Left renal pelvis (tissue), 4 donors: ENCODE measurements around the gene HMCN2. TPM values are rescaled to one million over a fixed set of nuclear protein-coding genes. Genes with fewer than 3 reads are reported as not detected.

Source experiments
- DNase-seq, 4 donors: peaks; one replicate each; pipeline ENCODE4 v3.0.0-alpha.2; 2013; ENCODE audit warnings: low read depth in 4 of 4, low spot score in 3 of 4
- polyA plus RNA-seq, 4 donors: library from polyadenylated mRNA; unstranded; fragments of 120-200 nt; gene quantifications; one replicate each; pipeline ENCODE4 v1.2.1, GENCODE V29; 2013; ENCODE audit not compliant: insufficient read length in 4 of 4

Gene HMCN2
- polyA plus RNA-seq, 4 donors, result 0.40 to 1.7 (median 1.1) TPM

GRCh38 chr9:130458804-130459067 is 193.2 kb downstream of the HMCN2 start:
- no peak for DNase-seq

DNA sequence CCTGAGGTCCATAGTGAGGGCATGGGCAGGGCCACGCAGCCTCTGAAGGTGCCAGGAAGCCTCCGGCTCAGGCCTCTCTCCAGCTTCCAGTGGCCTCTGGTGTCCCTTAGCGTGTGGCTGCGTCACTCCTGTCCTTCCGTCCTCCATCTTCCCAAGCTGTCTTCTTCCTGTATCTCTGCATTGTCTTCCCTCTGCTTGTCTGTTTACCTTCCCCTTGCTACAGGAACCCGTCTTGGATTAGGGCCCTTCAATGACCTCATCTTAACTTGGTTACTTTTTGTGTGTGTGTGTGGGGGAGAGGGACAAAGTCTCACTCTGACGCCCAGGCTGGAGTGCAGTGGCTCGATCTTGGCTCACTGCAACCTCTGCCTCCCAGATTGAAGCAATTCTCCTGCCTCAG is 193.6 kb downstream of the HMCN2 start:
- no peak for DNase-seq

- no peak for DNase-seq
These were observed 194.5 kb downstream of the HMCN2 start for GRCh38 chr9:130459941-130460669.

- no peak for DNase-seq
These were observed 195.7 kb downstream of the HMCN2 start for GRCh38 chr9:130461218-130461630.

- no peak for DNase-seq
These were observed 196.2 kb downstream of the HMCN2 start for GRCh38 chr9:130461731-130462130.

DNA sequence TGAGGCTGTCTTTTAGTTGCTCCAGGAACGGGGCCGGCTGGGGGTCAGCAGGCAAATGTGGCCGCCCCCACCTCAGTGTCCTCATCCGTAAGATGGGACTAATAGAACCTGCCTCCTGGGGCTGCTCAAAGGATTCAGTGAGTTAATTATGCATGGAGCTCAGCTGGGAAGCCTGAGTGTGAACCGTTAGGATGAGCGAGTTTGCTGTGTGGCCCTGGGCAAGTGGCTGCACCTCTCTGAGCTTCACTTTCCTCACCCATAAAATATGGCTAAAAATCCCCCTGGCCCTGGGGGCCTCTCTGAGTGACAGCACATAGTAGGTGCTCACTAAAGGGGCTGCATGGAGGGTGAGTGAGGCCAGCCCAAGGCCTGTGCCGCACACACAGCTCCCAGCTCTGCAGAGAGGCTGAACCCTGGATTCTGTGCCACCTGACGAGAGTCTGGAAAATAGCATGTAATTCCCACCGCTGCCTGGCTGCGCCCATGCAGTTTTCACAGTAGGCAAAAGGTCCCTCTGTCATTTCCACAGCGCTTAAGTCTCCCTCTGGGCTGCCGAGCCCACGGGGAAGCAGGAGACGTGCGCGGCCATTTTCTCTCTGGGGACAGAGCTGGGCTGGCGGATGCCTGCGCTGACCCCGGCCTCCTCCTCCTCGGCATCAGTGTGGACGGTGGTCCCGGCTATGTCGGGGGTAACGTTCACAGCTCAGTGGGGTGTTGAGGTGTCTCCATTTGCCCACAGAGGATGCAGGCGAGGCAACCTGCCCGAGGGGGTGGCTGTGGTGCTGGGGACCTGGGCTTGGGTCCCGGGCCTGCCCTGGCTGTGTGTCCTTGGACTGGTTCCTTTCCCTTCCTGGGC is 197.4 kb downstream of the HMCN2 start:
- no peak for DNase-seq

- DNase-seq, result no peak
These were observed 198.5 kb downstream of the HMCN2 start for GRCh38 chr9:130463763-130464745.

DNA sequence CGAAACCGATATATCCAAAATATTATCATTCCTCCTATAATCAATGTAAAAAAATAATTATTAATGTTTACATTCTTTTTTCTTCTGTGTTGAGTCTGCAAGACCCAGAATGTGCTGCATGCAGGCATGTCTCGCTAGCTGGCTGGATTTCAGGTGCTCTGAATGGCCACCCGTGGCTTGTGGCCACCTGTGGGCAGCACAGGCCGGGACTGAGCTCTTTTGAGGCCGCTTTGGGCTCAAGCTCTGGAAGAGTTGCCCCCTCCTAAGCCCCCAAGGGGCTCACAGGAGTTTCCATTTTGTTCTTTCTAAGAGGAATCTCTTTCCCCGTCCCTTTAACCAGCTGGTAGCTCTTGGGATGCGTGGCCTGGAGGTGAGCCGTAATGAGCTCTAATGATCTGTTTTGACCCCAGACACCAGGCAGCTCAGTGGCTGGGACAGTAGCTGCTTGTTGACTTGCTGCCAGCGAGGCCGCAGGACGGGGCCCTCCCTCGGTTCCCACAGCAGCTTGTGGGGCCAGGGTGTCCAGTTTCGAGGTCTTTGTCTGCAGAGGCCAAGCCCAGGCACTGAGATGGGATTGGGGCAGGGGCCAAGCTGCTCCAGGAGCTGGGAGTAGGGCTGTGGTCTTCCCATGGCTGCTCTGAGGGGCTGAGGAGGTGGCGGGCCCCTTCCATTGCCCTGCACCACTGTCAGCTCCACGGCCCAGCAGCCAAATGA is 200.0 kb downstream of the HMCN2 start:
- DNase-seq, result no peak

DNA sequence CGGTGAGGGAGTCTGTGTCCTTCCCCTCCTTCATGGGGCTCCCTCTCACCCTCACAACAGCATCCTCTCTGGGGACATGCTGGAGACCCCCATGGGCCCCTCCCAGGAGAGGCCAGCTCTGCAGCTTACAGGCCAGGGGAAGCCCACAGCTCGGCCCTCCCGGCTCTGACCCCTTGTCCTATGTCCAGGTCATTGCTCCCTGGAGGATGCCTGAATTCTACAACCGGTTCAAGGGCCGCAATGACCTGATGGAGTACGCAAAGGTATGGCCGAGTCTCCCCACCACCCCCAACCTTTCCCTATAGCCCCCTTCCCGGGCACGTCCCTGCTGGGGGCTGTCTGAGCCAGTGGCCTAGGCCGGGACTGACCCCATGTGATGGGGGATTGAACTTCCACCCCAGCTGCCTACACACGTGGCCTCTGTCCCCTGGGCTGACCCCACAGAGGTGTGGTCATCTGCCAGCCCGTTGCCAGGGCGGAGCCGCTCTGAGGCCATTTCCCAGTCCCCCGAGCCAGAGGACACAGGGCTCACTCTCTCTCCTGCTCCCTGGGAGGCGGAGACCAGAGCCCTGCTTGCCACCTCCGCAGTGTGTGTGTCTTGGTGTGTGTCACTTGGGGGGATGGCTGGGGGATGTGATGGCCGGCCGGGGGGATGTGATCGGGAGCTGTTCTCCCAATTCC is 201.1 kb downstream of the HMCN2 start:
- no peak for DNase-seq

GRCh38 chr9:130467316-130467715 is 201.8 kb downstream of the HMCN2 start:
- DNase-seq, result no peak

DNA sequence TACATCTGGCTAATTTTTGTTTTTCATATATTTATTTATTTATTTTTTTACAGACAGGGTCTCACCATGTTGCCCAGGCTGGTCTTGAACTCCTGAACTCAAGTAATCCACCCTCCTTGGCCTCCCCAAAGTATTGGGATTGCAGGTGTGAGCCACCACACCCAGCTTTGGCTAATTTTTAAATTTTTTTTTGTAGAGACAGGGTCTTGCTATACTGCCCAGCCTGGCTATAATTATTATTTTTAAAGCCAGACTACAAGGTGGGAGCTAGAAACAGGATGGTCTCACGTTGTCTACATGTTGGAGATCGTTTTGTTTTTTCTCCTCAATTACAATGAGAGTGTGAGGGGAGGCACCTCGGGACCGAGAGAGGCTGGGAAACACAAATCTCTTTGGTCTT is 203.0 kb downstream of the HMCN2 start:
- DNase-seq, result no peak

- no peak for DNase-seq
These were observed 204.7 kb downstream of the HMCN2 start for GRCh38 chr9:130470269-130470668.

GRCh38 chr9:130470950-130471349 is 205.4 kb downstream of the HMCN2 start:
- no peak for DNase-seq

DNA sequence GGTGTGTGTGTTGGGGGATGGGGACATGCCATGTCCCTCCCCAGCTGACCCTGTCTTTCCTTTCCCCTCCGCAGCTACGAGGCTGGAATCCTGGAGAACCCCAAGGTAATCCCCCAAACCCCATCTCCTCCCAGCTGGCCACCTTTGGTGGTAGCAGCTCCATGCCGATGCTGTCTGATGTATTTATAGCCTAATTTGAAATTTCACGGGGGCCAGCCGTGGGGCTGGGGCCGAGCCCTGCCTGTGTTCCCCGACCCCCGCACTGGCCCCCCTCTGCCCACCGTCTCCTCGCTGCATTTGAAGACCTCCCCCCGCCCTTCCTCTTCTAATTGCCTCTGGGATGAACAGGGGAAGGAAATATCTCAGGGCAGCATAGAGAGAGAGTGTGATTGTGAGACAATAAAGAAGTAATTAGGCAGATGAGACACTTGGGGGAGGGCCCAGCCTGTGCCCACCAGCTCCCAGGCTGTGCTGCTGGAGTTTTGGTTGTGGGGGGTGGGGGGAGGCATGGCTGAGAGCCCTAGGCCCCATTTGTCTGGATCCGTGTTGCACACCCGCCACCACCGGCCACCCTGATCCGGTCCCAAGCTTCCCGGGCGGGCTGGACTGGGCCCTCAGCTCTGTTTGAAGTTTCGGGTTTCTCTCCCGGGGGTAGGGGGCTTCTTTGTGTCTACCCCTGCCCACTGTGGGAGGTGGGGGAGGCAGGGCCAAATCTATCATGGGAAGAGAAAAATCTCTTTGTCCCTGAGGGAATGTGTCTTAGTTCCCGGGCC is 206.0 kb downstream of the HMCN2 start:
- DNase-seq, result no peak

GRCh38 chr9:130472184-130472705 is 206.7 kb downstream of the HMCN2 start:
- DNase-seq, result no peak

GRCh38 chr9:130473009-130473408 is 207.4 kb downstream of the HMCN2 start:
- DNase-seq, result no peak

DNA sequence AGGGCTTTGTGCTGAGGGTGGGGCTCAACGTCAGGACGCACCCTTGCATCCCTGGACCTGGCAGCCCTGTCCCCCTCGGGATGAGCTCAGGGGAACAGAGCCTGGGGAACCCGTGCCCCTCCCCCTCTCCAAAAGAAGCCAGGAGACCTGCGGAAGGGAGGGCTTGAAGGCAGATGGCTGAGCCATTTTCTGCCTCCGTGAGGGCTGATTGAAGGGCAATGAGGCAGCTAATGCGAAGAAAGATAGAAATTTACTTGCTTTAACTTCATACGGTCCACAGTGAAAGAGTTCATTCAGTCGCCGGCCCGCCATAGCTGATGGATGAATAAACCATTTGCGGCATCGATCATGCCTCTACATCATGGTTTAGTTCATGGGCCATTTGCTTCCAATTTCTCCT is 208.0 kb downstream of the HMCN2 start:
- DNase-seq, result no peak

- DNase-seq, result no peak
These were observed 208.5 kb downstream of the HMCN2 start for GRCh38 chr9:130474106-130474505.
